ENCODE measurements around the gene MED12L. TPM values are rescaled to one million over a fixed set of nuclear protein-coding genes. Genes with fewer than 3 reads are reported as not detected.

MED12L gene
- total RNA-seq, 1 experiment from 2014 or later, result 6.4 TPM

GRCh38 chr3:151124476-151124875, 39.0 kb downstream of the MED12L start:
- H3K27me3 ChIP-seq (ENCODE audit: insufficient read depth, low read length), result no peaks in the 10 kb centered on the region
- ChIA-PET CTCF (no interaction called here), POLR2A (no interaction called here), RAD21 (ENCODE audit: low non-redundant PET in 1 of 2, low total read pairs in 2 of 2, uncharacterized antibody in 2 of 2, unreplicated experiment in 2 of 2) (interaction anchor here in 1 of 2 experiments (0.5 kb wide), 1 partner anchor 16 kb away, joined by 3 read pairs; no protein-coding TSS in a partner anchor)
- no peaks in the 10 kb centered on the region for H4K20me1 ChIP-seq (ENCODE audit: insufficient read depth)
- ATAC-seq (no peak), DNase-seq (ENCODE audit: low read depth, low spot score) (no peak)
- no peak overlapping the region for H3K27ac ChIP-seq (ENCODE audit: low read depth, low read length)
- BruUV-seq (replicated peaks), result no TSS peak
- H3K4me1 ChIP-seq (ENCODE audit: control insufficient read depth in 1 of 2, insufficient read depth in 2 of 2, low read length in 2 of 2), result peaks cover 0 to 9% of the 10 kb centered on the region in 2 experiments; a peak in 1 of 4 replicates
- no peaks in the 10 kb centered on the region for H3K36me3 ChIP-seq (ENCODE audit: control insufficient read depth in 1 of 2, insufficient read depth in 2 of 2, low read length in 2 of 2)
- no peaks in the 10 kb centered on the region for H3K9me3 ChIP-seq (ENCODE audit: control insufficient read depth in 1 of 2, insufficient read depth in 1 of 2, low read depth in 1 of 2, low read length in 2 of 2)
- no peak overlapping the region for H3K9ac ChIP-seq (ENCODE audit: low read length)
- no peaks in the 10 kb centered on the region for H3K79me2 ChIP-seq (ENCODE audit: insufficient read depth, low read length)
- H3K9me2 ChIP-seq (ENCODE audit: insufficient read depth), result no peaks in the 10 kb centered on the region
- no peak overlapping the region for H3K4me3 ChIP-seq (replicated peaks in 1 of 2; ENCODE audit: low read depth in 1 of 2, low read length in 2 of 2)
- H2AFZ ChIP-seq (ENCODE audit: low read depth, low read length, poor library complexity, severe bottlenecking), result no peak overlapping the region
- intact Hi-C loops (cut with micrococcal nuclease), result no loop called here
- H3K4me2 ChIP-seq (ENCODE audit: low read length), result no peak overlapping the region
- no peak for TF ChIP-seq JUND (IDR thresholded peaks at IDR 0.05)
- TF ChIP-seq SIN3A (IDR thresholded peaks at IDR 0.05; ENCODE audit: low read depth), result no peak
- TF ChIP-seq YY1 (IDR thresholded peaks at IDR 0.05; ENCODE audit: extremely low read depth, insufficient replicate concordance, low read depth, low read length), result no peak

- Histone ChIP-seq H3K4me3 (replicated peaks in 1 of 2; ENCODE audit: low read depth in 1 of 2, low read length in 2 of 2) (no peak overlapping the region), H3K4me1 (ENCODE audit: control insufficient read depth in 1 of 2, insufficient read depth in 2 of 2, low read length in 2 of 2) (no peaks in the 10 kb centered on the region), H3K9ac (ENCODE audit: low read length) (no peak overlapping the region), H2AFZ (ENCODE audit: low read depth, low read length, poor library complexity, severe bottlenecking) (no peak overlapping the region), H3K4me2 (ENCODE audit: low read length) (no peak overlapping the region), H3K9me3 (ENCODE audit: control insufficient read depth in 1 of 2, insufficient read depth in 1 of 2, low read depth in 1 of 2, low read length in 2 of 2) (no peaks in the 10 kb centered on the region), H3K27me3 (ENCODE audit: insufficient read depth, low read length) (no peaks in the 10 kb centered on the region), H3K36me3 (ENCODE audit: control insufficient read depth in 1 of 2, insufficient read depth in 2 of 2, low read length in 2 of 2) (no peaks in the 10 kb centered on the region), H3K79me2 (ENCODE audit: insufficient read depth, low read length) (no peaks in the 10 kb centered on the region), H3K9me2 (ENCODE audit: insufficient read depth) (no peaks in the 10 kb centered on the region), H4K20me1 (ENCODE audit: insufficient read depth) (no peaks in the 10 kb centered on the region), H3K27ac (ENCODE audit: low read depth, low read length) (no peak overlapping the region)
- RAD21 ChIA-PET (ENCODE audit: low non-redundant PET in 1 of 2, low total read pairs in 2 of 2, uncharacterized antibody in 2 of 2, unreplicated experiment in 2 of 2), result no interaction called here
- intact Hi-C loops (cut with micrococcal nuclease), result no loop called here
- TF ChIP-seq ZNF274 (IDR thresholded peaks at IDR 0.05; ENCODE audit: low read depth, low read length), result no peak
- CTCF ChIA-PET, result no interaction called here
- ATAC-seq (no peak), DNase-seq (ENCODE audit: low read depth, low spot score) (no peak)
- no TSS peak for BruUV-seq (replicated peaks)
- POLR2A ChIA-PET, result no interaction called here
Observed at GRCh38 chr3:151130428-151130827, 45.0 kb downstream of the MED12L start.
